ENCODE results near the gene DGKE.

The DGKE gene

DNA sequence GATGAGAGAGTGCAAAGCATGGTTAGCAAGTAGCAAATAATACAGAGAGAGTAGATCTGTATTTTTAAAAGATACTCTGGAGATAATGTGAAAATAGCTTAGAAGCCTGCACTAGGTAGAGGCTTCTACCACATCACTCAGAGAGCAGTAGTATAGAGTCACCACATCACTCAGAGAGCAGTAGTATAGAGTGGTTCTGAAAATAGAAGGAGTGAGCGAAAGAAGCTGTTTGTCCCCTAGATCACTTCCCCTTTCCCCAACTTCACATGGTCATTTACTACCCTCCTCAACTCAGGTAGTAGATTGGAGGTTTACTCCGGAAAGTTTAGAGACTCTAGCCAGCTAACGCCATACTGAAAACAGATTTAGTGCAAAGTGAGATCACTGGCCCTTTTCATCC, 17.1 kb downstream of the DGKE start:
- no peak for DNase-seq

DNA sequence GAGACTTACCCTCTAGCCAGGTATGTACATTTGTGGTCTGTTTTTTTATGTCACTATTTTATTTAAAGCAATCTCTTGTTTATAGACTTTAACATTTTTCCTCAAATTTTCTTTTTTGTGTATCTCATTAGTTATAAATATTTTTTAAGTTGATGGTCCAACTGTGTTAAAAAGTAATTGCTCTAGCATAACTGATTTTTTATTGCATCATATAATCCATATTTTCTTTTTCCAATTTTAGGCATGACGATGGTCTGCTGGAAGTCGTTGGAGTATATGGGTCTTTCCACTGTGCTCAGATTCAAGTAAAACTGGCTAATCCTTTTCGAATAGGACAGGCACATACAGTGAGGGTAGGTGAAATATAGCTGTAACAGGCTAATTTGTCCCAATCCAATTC, 27.9 kb downstream of the DGKE start:
- no peak for DNase-seq

DNA sequence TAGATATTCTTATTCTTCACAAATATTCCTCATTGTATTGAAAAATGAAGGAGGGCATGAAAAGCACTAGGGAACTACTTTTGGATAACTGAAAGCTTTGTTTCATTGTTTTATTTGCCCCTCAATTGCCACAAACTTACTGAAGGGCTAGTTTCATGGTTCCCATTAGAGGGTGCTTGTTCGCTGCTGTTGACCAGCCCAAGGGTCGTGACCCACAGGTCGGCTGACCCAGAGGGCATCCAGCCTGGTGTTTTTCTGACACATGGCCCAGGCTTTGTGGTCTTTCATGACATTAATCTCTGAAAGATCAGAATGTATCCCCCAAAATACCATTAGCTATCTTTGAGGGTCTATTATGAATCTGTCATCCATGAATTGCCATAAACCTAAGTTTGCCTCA, 30.0 kb downstream of the DGKE start:
- no peak for DNase-seq

DNA sequence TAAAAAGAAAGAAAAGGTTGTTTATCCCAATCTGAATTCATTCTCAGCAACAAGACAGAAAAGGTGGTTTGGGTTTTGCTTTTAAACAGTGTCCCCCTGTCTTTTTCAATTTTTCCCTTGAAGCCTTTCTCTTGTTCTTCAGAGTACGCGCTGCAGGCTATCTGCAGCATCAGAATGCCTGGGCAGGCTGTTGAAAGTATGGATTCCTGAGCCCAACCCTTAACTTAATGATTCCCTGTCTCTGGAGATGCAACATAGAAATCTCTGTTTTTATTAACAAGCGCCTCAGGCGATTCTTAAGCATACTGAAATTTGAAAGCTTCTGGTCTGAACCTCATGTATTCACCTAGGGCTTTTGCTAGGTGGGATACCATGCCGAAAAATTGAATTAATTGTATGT, 32.1 kb downstream of the DGKE start:
- DNase-seq = no peak

DNA sequence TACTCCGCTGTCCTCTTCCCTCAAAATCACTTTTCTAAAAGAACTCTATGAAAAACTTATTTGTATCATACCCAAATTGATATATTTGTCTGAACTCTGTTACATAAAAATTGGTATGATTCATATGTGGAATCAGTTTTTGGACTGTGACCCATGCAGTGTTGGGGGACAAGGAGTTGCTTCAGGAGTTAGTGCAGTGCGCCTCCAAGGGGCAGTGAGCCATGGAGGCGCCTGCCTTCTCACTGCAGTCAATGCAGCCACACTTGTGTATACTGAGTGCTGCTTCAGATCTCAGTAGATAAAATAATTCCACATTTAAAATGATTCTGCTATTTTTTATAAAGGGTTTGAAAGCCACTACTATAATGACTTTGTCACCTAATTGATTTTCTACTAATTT, 32.5 kb downstream of the DGKE start:
- DNase-seq = peak in 1 of 2 donors; percentile 6

DNA sequence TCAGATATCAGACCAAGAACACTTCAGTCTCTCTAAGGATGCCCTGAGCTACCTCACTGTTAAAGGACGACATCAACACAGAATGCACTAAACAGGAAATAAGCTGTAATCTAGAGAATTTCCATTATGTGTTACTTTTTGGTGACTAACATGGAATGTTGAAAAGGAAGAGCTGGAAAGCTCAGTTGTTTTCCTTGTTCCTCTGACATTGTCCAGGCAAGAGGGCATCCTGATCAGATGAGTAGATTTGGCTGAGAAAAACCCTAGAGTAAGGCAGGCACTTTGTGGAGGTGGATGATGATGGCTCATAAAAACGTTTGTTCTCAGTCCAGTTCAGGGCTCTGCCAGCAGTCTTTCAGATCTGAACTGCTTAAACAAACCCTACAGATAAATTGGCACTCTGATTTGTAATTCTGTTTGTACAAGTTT, 34.0 kb downstream of the DGKE start:
- DNase-seq = no peak

DNA sequence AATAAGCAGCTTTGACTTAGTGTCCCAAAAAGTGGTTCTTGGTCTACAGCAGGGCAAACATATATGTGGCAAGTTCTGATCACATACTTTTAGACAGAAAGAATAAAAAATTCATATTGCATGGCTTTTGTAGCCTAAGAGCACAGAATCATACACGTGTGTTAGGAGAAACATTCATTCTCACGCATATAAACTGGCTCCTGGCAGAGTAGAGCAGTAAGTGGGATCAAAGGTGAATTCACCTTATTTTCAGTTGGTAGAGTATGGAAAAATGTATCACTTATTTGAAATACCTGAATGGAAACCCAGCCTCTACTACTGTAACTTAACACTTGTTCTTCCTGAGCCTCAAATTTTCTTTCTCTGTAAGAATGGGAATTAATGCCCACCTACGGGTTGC, 34.8 kb downstream of the DGKE start:
- DNase-seq = no peak

DNA sequence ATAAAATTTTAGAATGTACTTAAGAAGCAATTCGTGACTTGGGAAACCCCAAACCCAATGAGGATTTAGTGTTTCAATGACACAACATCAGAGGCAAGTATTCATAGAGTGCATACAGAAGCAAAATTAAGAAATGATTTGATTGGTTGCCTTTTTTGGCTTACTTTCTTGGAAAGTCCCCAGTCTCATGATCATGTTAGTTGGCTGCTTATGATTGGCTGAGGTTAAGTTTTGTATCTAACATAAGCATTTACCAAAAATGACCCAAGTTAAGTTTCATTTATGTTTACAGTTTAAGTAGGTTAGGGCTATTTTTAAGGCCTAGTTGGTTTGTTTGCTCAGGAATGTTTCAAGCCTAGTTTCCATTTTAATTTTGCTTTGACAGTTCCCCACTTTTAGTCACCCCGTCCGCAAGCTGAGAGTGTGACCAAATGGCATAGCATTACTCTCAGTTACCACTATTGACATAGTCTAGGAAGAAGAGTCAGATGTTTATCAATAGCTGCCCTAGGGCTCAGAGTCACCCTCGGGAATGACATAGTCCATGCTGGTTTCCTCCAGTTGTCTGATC, 36.2 kb downstream of the DGKE start:
- DNase-seq = no peak

DNA sequence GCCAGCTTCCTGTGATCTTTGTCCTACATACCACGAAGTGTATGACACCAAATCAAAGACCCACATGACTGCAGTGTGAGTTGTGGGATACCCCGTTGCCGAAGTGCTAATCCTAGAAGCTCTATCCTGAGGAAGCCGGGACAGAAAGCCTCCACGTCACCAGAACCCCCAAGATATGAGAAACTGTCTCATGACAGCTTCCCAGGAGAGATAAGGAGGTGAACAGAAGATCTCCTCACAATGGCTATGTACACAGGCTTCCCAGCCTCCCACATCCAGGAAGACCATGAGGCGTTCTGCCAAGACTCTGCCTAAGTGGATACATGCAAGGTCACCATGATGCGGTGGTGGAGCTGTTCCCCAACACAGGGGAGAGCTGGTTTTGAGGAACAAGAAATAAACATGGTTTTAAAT, 42.8 kb downstream of the DGKE start:
- no peak for DNase-seq

DNA sequence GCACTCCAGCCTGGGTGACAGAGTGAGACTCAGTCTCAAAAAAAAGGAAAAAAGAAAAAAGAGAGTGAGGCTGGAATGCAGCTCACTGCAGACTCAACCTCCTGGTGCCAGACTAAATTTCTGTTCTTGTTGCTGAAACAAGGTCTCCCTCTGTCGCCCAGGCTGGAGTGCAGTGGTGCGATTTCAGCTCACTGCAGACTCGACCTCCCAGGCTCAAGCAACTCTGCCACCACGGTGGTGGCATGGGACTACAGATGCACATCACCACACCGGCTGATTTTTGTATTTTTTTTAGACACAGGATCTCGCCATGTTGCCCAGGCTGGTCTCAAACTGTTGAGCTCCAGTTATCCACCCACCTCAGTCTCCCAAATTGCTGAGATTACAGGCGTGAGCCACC, 45.3 kb downstream of the DGKE start:
- no peak for DNase-seq

DNA sequence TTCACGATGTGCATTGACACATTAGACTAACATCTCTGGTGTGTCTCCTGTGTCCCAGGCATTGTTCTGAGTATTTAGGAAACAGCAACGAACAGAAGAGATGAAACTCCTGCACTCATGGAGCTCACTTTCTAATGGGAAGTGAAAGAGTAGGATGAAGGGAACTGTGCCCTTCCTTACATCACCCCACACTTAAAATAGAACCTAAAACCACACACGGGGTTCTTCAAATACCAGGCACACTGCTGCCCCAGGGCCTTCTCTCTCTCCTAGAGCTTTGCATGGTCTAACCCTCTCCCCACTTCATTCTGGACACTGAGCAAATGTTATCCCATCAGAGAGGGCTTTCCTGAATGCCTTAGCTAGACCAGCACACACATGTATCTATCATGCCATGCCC, 46.2 kb downstream of the DGKE start:
- DNase-seq = no peak

DNA sequence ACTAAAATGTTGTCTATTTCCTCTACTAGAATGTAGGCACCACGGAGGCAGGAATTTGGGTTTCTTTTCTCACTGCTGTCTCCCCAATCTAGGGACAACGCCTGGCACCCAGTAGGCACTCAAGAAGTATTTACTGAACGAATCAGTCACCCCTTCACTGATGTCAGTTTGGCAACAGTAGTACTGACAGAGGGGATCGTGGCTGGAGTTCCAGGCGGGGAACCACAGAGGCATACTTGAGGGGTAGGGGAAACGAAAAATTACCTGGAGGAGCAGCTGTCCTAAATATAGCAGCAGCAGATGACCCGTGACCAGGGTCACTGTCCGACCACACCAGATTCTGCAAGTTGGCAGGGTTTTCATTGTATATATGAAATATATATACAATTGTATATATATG, 46.6 kb downstream of the DGKE start:
- no peak for DNase-seq

DNA sequence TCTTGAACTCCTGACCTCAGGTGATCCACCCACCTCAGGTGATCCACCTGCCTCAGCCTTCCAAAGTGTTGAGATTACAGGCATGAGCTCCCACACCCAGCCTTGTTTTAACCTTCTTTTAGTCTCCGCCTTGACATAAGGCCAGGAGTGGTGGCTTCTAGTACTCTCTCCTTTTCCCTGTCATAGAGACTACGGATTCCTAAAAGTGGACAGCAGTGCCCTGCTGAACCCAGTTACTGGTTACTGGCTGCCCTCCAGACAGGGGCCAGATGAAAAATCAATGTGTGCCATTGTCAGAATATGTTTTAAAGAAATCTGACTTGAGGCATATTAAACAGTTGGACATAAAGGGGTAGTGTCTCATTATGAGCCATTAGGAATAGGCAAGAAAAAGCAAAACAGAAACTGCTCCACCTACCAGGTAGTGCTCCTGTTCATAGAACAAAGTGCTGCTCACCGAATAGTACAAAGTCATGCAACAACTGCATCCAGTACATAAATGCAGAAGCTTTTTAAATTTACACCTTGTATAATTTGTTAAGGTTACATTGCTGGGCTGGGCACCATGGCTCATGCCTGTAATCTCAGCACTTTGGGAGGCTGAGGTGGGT, 47.8 kb downstream of the DGKE start:
- no peak for DNase-seq

DNA sequence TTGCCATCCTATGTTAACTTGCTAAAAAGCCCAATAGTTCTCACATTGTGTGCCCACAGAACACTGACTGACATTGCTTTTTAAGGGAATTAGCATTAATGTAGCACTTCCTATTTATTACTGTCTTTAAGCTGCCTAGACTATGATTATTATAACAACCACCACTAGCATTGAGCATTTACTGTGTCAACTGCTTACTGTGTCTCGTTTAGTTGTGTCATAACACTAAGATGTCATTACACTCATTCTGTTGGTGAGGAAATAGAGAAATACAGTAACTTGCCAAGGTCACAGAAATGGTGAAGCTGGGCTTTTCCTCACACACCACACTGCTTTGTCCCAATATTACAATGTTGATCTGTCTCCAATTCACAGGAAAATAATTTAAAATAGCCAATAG, 49.7 kb downstream of the DGKE start:
- DNase-seq = no peak

DNA sequence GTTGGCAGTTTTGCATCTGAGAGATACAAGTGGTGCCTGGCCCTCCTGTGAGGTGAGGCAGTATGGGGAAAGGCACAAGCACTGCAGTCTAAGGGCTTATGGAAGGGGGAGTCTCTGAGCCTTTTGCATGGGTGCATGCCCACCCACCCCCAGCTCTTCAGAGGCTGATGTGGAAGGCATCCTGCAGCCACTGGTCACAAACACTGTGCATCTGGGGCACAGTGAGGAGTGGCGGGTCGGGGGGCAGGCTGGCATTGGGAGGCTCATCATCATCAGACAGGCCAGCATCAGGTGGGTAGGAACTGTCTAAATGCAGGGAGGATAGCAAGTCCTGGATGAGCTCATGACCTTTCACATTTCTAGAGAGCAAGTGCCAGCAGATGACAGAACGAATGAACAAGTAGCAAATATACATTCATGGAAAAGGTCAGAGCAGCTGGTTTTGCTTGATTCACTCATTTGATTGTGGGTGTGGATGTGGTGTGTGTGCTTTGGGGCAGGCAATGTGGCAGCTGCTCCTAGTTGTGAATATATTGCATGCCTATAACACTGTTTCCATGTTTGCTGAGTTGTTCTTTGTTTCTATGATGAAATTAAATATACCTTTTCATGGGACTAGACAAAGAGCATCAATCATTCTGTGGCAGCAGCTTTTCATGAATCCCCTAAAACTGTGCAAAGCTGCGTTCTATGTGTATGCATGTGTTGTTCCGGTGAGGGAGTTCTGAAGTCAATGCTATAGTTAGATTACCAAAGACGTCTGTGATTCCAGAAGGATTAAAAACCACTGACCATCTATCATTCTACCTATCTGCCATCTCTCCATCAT, 50.7 kb downstream of the DGKE start:
- no peak for DNase-seq

DNA sequence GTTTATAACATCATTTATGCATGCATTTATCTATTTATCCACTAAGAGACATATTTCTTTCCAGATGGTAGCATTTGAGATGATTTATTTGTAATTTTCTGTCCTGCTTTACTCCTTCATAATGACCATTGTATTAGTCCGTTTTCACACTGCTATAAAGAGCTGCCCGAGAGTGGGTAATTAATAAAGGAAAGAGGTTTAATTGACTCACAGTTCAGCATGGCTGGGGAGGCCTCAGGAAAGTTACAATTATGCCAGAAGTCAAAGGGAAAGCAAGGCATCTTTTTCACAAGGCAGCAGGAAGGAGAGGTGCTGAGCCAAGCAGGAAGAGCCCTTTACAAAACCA, 51.3 kb downstream of the DGKE start:
- DNase-seq = no peak

DNA sequence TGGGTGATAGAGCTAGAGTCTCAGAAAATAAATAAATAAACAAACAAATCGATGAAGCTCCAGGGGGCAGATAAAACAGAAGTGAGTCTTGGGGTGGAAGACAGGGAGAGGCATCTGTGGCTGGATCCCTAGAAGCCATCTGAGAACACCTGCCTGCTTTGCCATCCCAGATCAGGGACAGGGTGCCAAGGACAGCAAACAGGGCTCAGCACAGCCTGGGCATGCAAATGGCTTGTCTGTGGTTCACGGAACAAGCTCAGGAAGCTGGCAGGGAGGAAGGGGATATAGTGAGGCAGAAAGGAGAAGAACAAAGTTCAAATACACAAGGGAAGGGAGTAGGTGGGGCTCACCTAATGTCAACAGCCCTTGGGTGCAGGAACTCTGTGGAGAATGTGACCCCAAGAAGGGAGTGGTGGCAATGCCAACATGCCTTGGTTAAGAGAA, 52.4 kb downstream of the DGKE start:
- no peak for DNase-seq

DNA sequence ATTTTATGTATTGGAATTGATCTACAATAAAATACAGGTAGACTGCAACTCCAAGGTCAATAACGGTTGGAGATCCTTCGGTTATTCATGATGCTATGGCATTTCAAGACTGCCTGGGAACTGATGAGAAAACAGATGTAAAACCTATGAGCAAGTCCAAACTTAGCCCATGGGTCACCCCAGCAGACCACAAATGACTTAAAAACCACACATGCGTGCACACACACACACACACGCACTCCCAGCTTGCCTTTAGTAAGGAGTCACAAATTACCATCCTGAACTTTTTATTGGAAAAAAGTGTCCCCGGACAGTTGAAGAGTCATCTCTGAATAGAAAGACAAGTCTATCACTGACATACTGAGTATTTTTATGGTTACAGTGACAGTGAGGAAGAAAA, 53.2 kb downstream of the DGKE start:
- no peak for DNase-seq

DNA sequence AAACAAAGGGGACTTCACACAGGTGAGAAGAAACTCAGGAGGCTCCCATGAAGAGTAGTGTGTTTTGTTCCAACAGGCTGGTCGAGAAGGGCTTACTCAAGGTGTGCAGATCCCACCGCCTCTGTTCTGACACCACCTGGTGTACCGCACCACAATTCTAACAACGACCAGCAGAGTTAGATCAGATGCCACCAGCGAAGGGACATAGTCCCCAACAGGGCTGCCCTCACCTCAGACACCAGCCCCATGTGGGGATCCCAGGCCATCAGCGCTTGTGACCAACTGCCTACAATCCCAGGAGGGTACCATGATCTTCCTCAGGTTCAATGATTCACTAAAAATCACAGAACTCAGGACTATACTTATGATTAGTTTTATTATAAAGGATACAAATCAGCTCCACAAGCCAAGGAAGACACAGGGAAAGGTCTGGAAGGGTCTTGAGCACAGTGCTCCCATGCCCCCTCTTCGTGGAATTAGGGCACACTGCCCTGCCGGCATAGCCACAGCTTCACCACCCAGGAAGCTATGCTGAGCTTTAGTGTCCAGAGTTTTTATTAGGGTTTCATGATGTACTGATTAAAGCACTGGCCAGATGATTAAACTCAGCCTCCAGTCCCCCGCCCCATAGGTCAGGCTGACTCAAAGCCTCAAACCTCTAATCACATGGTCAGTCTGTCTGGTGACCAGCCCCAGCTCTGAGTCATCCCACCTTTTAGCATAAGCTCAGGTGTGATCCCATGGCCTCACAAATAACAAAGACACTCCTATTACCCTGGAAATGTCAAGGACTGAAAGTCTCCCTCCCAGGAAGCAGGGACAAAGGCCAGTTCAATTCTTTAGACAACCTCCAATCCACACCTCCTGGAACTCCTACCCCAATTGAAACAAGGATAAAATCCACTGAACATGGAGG, 53.9 kb downstream of the DGKE start:
- DNase-seq = no peak

DNA sequence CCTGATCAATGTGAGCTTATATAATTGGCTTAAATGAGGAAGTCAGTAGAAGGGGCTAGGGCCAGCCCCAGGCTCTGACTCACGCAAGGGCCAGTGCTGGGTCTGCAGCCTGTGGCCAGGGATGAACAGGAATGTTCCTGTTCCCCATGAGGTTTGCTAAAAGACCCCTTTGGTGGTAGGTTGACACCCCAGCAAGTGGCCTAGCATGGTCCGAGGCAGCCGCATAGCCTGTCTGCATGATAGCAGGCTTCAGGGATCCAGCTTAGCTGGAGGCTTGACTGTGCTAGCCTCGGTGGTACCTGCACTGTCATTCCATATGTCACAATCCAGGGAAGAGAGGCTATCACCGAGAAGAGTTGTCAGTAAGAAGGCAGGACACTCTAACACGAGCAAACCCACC, 56.4 kb downstream of the DGKE start:
- no peak for DNase-seq

DNA sequence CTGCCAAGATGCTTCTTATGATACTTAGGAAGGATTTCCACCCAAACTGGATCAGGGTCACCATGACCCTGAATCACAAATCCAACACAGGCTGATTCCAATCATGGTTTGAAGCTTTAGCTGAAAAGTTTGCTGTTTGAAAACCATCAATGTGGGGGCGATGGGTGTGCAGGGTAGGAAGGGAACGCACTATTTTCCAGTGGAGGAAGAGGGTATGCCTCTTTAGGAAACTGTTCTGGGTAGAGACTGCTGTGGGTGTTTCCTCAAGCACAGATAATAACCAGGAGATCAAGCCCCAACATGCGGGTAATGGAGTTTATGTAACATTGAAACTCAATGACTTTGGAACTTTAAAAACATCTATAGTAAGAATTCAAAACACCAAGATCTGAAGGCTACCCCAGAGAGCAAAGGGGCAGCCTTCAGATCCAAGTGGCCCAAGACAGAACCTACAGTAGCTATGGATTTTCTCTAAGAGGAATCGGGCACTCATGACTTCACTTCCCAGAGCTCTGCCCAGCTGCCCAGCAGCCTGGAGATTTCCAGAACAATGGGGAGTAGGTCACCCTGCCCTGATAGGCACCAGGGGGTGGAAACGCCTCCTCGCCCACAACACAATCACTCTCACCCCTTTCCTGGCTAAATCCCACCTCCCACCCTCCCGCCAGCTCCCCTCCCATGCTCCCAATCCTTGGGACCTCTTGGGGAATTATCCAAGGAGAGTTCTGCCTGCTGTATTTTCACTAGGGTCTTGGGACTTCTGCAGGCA, 57.1 kb downstream of the DGKE start:
- no peak for DNase-seq

DNA sequence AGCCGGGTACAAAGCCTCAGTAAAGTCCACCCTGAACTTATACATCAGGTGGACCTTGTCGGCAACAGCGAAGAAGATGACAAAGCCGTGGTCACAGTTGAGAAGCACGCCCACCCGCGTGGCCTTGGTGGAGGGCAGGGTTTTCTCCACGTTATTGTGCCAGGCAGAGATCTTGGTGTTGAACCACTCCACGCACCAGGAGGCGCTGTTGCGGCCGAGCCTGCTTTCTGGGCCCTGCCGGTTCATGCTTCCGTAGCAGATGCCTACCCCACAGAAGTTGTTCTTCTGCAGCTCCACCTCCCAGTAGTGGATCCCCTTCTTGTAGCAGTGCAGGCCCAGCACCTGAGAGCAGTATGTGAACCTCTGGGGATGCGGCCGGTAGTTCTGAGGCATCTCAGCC, 57.8 kb downstream of the DGKE start:
- peak; percentile 41 to 54 for DNase-seq

DNA sequence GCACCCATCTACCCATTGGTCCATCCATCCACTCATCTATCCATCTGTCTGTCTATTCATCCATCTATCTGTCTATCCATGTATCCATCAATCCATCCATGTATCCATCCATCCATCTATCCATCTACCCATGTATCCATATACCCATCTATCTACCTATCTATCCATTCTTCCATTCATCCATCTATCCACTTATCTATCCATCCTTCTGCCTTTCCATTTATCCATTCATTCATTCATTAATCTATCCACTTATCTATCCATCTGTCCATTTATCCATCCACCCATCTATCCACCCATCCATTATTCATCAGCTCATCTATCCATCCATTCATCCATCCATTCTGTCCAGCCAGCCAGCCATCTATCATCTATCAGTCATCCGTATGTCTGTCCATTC, 58.4 kb downstream of the DGKE start:
- DNase-seq = no peak

All from CD4-positive, alpha-beta T cell treated with Interleukin-1 beta for 1 hour (primary cell).